Measurements from ENCODE around the gene PHLPP1. TPM values are rescaled to one million over a fixed set of nuclear protein-coding genes. Genes with fewer than 3 reads are reported as not detected.

Gene PHLPP1
- total RNA-seq, 1 donor from 2014 or later = 13.3 TPM

- H3K9ac ChIP-seq (ENCODE audit: low read length) = no peak overlapping the region
- no peak overlapping the region for H3K4me3 ChIP-seq (ENCODE audit: insufficient read depth, low read depth, low read length)
- DNase-seq (ENCODE audit: low read depth) (no peak), FAIRE-seq (no peak)
- no peaks in the 10 kb centered on the region for H3K4me1 ChIP-seq (ENCODE audit: insufficient read depth, low read length)
- Mint-ChIP-seq H3K27ac (ENCODE audit: unreplicated experiment) (no peak overlapping the region), H3K4me3 (ENCODE audit: unreplicated experiment) (no peak overlapping the region), H3K36me3 (ENCODE audit: low read depth, unreplicated experiment) (peaks cover 2% of the 10 kb centered on the region), H3K4me1 (ENCODE audit: low read depth, unreplicated experiment) (peaks cover 12% of the 10 kb centered on the region), H3K27me3 (ENCODE audit: low read depth, unreplicated experiment) (no peaks in the 10 kb centered on the region), H3K9me3 (ENCODE audit: unreplicated experiment) (no peaks in the 10 kb centered on the region)
- TF ChIP-seq CTCF (IDR thresholded peaks at IDR 0.05; ENCODE audit: insufficient read depth, low read depth, low read length) (no peak), EZH2 (IDR thresholded peaks at IDR 0.05; ENCODE audit: insufficient read depth, low read length) (no peak)
- no peak overlapping the region for H2AFZ ChIP-seq (ENCODE audit: low read depth, low read length)
- no peak overlapping the region for H3K27ac ChIP-seq (ENCODE audit: low read depth, low read length)
- no peaks in the 10 kb centered on the region for H3K36me3 ChIP-seq (ENCODE audit: insufficient read depth, low read length)
- no peak overlapping the region for H3K4me2 ChIP-seq (ENCODE audit: low read length)
- H3K79me2 ChIP-seq (ENCODE audit: insufficient read depth, low read length) = no peaks in the 10 kb centered on the region
- H4K20me1 ChIP-seq (ENCODE audit: insufficient read depth, low read length) = no peaks in the 10 kb centered on the region
- H3K9me3 ChIP-seq (ENCODE audit: insufficient read depth, low read depth, low read length) = no peaks in the 10 kb centered on the region
- no peaks in the 10 kb centered on the region for H3K27me3 ChIP-seq (ENCODE audit: insufficient read depth, low read length)
These were observed 233.4 kb downstream of the PHLPP1 start for GRCh38 chr18:62948788-62949187.

GRCh38 chr18:62950246-62950645 lies 234.9 kb downstream of the PHLPP1 start:
- Histone ChIP-seq H3K9me3 (ENCODE audit: insufficient read depth, low read depth, low read length) (no peaks in the 10 kb centered on the region), H3K36me3 (ENCODE audit: insufficient read depth, low read length) (no peaks in the 10 kb centered on the region), H3K4me1 (ENCODE audit: insufficient read depth, low read length) (no peaks in the 10 kb centered on the region), H3K27me3 (ENCODE audit: insufficient read depth, low read length) (no peaks in the 10 kb centered on the region), H2AFZ (ENCODE audit: low read depth, low read length) (no peak overlapping the region), H4K20me1 (ENCODE audit: insufficient read depth, low read length) (no peaks in the 10 kb centered on the region), H3K27ac (ENCODE audit: low read depth, low read length) (no peak overlapping the region), H3K4me3 (ENCODE audit: insufficient read depth, low read depth, low read length) (no peak overlapping the region), H3K79me2 (ENCODE audit: insufficient read depth, low read length) (no peaks in the 10 kb centered on the region), H3K9ac (ENCODE audit: low read length) (no peak overlapping the region), H3K4me2 (ENCODE audit: low read length) (no peak overlapping the region)
- Mint-ChIP-seq H3K27ac (ENCODE audit: unreplicated experiment) (no peak overlapping the region), H3K4me1 (ENCODE audit: low read depth, unreplicated experiment) (peaks cover 15% of the 10 kb centered on the region), H3K4me3 (ENCODE audit: unreplicated experiment) (no peak overlapping the region), H3K36me3 (ENCODE audit: low read depth, unreplicated experiment) (peaks cover under 1% of the 10 kb centered on the region), H3K9me3 (ENCODE audit: unreplicated experiment) (no peaks in the 10 kb centered on the region), H3K27me3 (ENCODE audit: low read depth, unreplicated experiment) (no peaks in the 10 kb centered on the region)
- FAIRE-seq = no peak
- DNase-seq (ENCODE audit: low read depth) = no peak
- TF ChIP-seq EZH2 (IDR thresholded peaks at IDR 0.05; ENCODE audit: insufficient read depth, low read length) = no peak
- TF ChIP-seq CTCF (IDR thresholded peaks at IDR 0.05; ENCODE audit: insufficient read depth, low read depth, low read length) = no peak

DNA sequence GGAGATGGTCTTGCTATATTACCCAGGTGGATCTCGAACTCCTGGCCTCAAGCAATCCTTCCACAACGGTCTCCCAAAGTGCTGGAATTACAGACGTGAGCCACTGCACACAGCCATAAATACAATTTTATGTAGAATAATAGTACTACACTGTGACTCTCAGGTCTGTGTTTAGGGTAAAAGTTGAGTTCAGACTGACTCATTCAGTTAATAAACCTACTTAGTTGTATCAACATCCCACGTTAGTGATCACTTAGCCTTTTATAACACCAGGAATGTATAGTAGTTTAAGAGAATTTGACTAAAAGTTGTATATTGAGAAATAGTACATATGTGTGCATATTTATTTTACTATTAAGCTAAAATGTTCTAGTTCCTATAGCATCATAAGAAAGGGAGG lies 237.5 kb downstream of the PHLPP1 start:
- DNase-seq (ENCODE audit: low read depth) = no peak
- Histone ChIP-seq H3K4me2 (ENCODE audit: low read length) (no peak overlapping the region), H3K4me3 (ENCODE audit: insufficient read depth, low read depth, low read length) (no peak overlapping the region), H4K20me1 (ENCODE audit: insufficient read depth, low read length) (no peaks in the 10 kb centered on the region), H3K9me3 (ENCODE audit: insufficient read depth, low read depth, low read length) (no peaks in the 10 kb centered on the region), H3K79me2 (ENCODE audit: insufficient read depth, low read length) (no peaks in the 10 kb centered on the region), H3K36me3 (ENCODE audit: insufficient read depth, low read length) (no peaks in the 10 kb centered on the region), H3K9ac (ENCODE audit: low read length) (no peak overlapping the region), H3K27me3 (ENCODE audit: insufficient read depth, low read length) (no peaks in the 10 kb centered on the region), H3K27ac (ENCODE audit: low read depth, low read length) (no peak overlapping the region), H3K4me1 (ENCODE audit: insufficient read depth, low read length) (no peaks in the 10 kb centered on the region), H2AFZ (ENCODE audit: low read depth, low read length) (no peak overlapping the region)
- peak; percentile 13 for FAIRE-seq
- no peaks in the 10 kb centered on the region for H3K36me3 Mint-ChIP-seq (ENCODE audit: low read depth, unreplicated experiment)
- H3K4me1 Mint-ChIP-seq (ENCODE audit: low read depth, unreplicated experiment) = peaks cover 15% of the 10 kb centered on the region
- TF ChIP-seq EZH2 (IDR thresholded peaks at IDR 0.05; ENCODE audit: insufficient read depth, low read length) = no peak
- no peak for TF ChIP-seq CTCF (IDR thresholded peaks at IDR 0.05; ENCODE audit: insufficient read depth, low read depth, low read length)
- no peak overlapping the region for H3K4me3 Mint-ChIP-seq (ENCODE audit: unreplicated experiment)
- no peaks in the 10 kb centered on the region for H3K27me3 Mint-ChIP-seq (ENCODE audit: low read depth, unreplicated experiment)
- H3K9me3 Mint-ChIP-seq (ENCODE audit: unreplicated experiment) = no peaks in the 10 kb centered on the region
- H3K27ac Mint-ChIP-seq (ENCODE audit: unreplicated experiment) = no peak overlapping the region

All from astrocyte (in vitro differentiated cells and primary cell).